ENCODE results near the gene NKD2.

NKD2 gene

DNA sequence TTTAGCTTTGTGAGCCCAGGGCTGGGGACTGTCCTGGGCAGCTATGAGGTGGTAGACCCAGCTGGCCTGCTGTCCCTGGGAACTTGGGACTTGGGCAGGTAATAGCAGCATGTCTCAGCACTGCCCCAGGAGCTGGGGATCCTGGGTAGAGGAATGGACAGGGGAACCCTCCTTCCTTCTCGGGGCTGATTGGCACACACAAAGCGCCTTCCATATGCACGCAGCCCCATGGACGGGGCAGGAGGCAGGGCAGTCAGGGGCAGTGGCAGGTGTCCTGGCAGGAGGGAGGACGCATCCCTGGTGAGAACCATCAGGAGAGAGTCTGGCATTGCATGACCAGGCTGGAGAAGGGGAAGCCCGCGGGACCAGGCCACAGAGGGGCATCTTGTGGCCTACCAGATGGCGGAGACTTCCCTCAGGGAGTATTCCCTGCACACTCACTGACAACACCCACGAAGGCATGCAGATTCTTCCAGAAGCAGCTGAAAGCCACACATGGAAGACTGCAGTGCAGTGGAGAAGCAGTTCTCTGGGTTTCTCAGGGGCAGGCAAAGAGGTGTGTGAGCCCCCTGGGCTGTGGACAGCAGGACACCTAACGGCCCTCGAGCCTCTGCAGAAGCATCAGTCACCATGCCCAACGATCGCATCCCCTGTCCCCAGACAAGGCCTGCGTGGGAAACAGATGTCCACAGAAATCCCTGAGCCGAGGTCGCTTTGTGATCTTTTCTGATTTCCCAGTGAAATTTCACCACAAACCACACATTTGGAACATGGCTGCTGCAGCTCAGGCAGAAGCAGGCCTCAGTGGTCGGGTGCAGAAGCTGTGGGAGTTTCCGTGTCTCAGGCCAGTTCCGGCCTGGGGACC lies 7.0 kb upstream of the NKD2 start:
- H3K27ac ChIP-seq (ENCODE audit: low read depth, low read length): no peak overlapping the region
- H3K27me3 ChIP-seq (ENCODE audit: control insufficient read depth, insufficient read depth, low read length): peaks cover 50% of the 10 kb centered on the region
- H3K9me3 ChIP-seq (ENCODE audit: control insufficient read depth, insufficient read depth, low read depth, low read length): no peaks in the 10 kb centered on the region
- peaks cover 12% of the 10 kb centered on the region for H3K4me1 ChIP-seq (ENCODE audit: control insufficient read depth, insufficient read depth, low read length)
- no peak overlapping the region for H3K9ac ChIP-seq (ENCODE audit: low read length)
- no peak overlapping the region for H3K4me3 ChIP-seq (ENCODE audit: low read depth, low read length)
- H3K36me3 ChIP-seq (ENCODE audit: control insufficient read depth, insufficient read depth, low read length): no peaks in the 10 kb centered on the region

DNA sequence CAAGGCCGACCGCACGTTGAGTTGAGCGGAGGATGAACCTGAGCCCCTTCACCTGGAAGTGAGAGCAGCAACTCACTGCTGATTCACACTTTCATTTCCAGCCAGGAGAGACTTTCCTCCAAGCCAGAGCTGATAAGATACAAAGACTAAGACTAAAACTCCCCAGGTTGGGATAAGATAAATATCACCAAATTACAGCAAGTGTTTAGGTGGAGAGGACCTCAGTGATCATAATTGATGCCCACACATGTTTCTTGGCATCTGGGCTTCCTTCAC lies 6.4 kb upstream of the NKD2 start:
- H3K9ac ChIP-seq (ENCODE audit: low read length): no peak overlapping the region
- no peak overlapping the region for H3K4me3 ChIP-seq (ENCODE audit: low read depth, low read length)
- no peaks in the 10 kb centered on the region for H3K9me3 ChIP-seq (ENCODE audit: control insufficient read depth, insufficient read depth, low read depth, low read length)
- peaks cover 56% of the 10 kb centered on the region for H3K27me3 ChIP-seq (ENCODE audit: control insufficient read depth, insufficient read depth, low read length)
- peaks cover 6% of the 10 kb centered on the region; the same call in 1 of the 2 replicates for H3K4me1 ChIP-seq (ENCODE audit: control insufficient read depth, insufficient read depth, low read length)
- no peaks in the 10 kb centered on the region for H3K36me3 ChIP-seq (ENCODE audit: control insufficient read depth, insufficient read depth, low read length)
- no peak overlapping the region for H3K27ac ChIP-seq (ENCODE audit: low read depth, low read length)

DNA sequence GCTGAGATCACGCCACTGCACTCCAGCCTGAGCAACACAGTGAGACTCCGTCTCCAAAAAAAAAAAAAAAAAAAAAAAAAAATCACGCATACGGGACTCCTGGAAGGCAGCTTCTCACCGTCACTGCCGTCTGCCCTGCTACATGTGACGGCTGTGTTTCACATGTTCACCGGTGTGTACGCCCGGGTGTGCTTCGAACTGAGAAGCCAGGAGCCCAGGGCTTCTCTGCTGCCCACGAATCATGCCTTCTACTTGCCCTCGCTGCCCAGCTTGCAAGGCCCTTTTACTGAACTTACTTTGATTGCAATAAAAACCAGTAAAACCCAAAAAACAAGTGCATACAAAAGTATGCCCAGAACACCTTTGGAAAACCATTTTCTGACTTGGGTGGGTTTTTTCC lies 5.8 kb upstream of the NKD2 start:
- Histone ChIP-seq H3K4me1 (ENCODE audit: control insufficient read depth, insufficient read depth, low read length) (peaks cover 8% of the 10 kb centered on the region), H3K9me3 (ENCODE audit: control insufficient read depth, insufficient read depth, low read depth, low read length) (no peaks in the 10 kb centered on the region), H3K27me3 (ENCODE audit: control insufficient read depth, insufficient read depth, low read length) (peaks cover 61% of the 10 kb centered on the region), H3K4me3 (ENCODE audit: low read depth, low read length) (no peak overlapping the region), H3K27ac (ENCODE audit: low read depth, low read length) (no peak overlapping the region), H3K9ac (ENCODE audit: low read length) (no peak overlapping the region), H3K36me3 (ENCODE audit: control insufficient read depth, insufficient read depth, low read length) (no peaks in the 10 kb centered on the region)

DNA sequence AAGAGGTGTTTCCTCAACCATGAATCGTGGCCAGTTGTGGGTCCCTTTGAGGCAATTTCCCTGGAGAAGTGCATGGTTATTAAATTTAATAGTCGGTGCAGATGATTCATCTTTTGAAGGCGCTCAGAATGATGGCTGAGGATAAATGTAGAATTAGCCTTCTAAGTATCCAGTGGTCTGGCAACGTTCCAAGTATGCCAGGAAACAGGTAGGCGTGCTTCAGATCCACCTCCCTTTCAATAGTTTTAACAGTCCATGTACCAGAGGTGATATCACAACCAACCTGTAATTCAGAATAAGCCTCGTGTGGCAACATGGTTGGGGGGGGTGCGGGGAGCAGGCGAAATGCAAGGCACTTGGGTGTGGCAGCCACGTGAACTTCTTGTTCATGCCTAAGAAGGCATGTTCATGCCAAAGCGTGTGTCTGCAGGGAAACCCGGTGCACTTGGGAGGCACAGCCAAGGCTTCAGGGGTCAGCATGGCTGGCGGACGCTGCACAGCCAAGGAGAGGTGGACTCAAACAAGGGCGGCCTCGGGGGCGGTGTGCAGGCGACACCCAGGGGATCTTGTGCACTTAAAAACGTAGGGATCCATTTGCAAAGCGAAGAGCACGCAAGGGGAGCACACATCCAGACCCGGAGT lies 5.2 kb upstream of the NKD2 start:
- Histone ChIP-seq H3K27me3 (ENCODE audit: control insufficient read depth, insufficient read depth, low read length) (peaks cover 67% of the 10 kb centered on the region), H3K4me1 (ENCODE audit: control insufficient read depth, insufficient read depth, low read length) (peaks cover 13% of the 10 kb centered on the region), H3K27ac (ENCODE audit: low read depth, low read length) (no peak overlapping the region), H3K4me3 (ENCODE audit: low read depth, low read length) (peak overlapping the region; percentile 66; the same call in 1 of the 2 replicates), H3K36me3 (ENCODE audit: control insufficient read depth, insufficient read depth, low read length) (no peaks in the 10 kb centered on the region), H3K9me3 (ENCODE audit: control insufficient read depth, insufficient read depth, low read depth, low read length) (no peaks in the 10 kb centered on the region), H3K9ac (ENCODE audit: low read length) (no peak overlapping the region)

DNA sequence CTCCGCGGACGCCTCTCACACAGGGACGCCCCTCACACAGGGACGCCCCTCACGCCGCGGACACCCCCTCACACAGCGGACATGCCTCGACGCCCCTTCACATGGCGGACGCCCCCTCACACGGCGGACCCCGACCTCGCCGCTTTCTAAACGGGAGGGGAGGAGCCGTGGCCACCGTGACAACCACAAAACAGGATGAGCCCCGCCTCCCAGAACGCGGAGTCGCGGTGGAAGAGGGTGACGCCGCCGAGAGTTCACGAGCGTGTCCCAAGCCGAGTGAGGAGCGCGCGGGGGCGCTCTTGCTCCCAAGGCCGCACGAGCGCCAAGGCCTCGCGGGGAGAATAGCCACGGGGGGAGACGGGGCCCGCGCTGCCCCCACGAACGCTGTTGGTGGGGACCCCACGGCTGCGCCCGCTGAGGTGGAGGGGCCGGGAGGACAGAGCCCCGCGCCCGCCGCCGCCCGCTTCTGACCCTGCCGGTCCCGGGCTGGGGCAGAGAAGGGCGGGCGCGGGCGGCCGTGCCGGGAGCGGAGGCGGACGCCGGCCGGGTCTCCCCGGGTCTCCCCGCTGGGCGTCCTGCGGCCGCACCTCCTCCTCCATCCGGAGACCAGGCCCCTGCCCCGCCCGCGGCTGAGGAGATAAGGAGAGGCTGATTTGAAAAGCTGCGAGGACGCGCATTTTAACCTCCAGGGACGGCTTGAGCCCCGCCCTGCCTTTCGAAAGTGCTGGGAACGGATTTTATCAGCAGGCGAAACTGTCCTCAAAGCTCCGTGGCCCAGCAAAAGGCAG lies 3.9 kb upstream of the NKD2 start:
- Histone ChIP-seq H3K27me3 (ENCODE audit: control insufficient read depth, insufficient read depth, low read length) (peaks cover 74% of the 10 kb centered on the region), H3K4me3 (ENCODE audit: low read depth, low read length) (peak overlapping the region; percentile 66), H3K27ac (ENCODE audit: low read depth, low read length) (no peak overlapping the region), H3K9ac (ENCODE audit: low read length) (peak overlapping the region; percentile 34), H3K36me3 (ENCODE audit: control insufficient read depth, insufficient read depth, low read length) (no peaks in the 10 kb centered on the region), H3K9me3 (ENCODE audit: control insufficient read depth, insufficient read depth, low read depth, low read length) (no peaks in the 10 kb centered on the region), H3K4me1 (ENCODE audit: control insufficient read depth, insufficient read depth, low read length) (peaks cover 15% of the 10 kb centered on the region)

DNA sequence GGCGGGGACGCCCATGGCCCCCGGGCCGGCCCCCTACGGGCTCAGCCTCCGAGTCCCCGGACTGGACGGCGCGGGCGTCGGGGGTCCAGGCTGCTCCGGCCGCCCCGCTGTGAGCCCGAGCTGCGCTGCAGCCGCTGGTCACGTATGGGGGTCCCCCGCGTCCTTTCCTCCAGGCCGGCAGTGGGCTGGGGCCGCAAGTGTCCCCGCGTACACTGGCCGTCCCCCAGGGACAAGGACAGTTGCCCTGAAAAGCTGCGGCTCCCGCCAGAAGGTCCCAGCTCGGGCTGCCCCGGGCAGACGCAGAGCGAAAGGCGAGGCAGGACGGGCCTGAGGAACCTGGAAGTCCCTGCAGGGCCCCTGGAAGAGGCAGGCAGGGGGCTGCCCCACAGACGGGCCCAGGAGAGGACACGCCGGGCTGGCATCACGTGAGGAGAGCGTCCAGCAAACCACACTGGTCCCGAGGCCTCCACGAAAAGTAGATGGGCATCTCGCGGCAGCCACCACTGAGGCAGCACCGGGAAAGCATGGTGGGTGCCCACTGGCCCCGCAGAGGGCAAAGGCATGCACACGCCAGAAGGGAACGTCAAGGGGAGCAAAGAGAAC lies 3.3 kb upstream of the NKD2 start:
- Histone ChIP-seq H3K9ac (ENCODE audit: low read length) (peak overlapping the region; percentile 34), H3K27ac (ENCODE audit: low read depth, low read length) (no peak overlapping the region), H3K4me1 (ENCODE audit: control insufficient read depth, insufficient read depth, low read length) (peaks cover 22% of the 10 kb centered on the region), H3K4me3 (ENCODE audit: low read depth, low read length) (peak overlapping the region; percentile 66), H3K36me3 (ENCODE audit: control insufficient read depth, insufficient read depth, low read length) (no peaks in the 10 kb centered on the region), H3K9me3 (ENCODE audit: control insufficient read depth, insufficient read depth, low read depth, low read length) (no peaks in the 10 kb centered on the region), H3K27me3 (ENCODE audit: control insufficient read depth, insufficient read depth, low read length) (peaks cover 81% of the 10 kb centered on the region)

DNA sequence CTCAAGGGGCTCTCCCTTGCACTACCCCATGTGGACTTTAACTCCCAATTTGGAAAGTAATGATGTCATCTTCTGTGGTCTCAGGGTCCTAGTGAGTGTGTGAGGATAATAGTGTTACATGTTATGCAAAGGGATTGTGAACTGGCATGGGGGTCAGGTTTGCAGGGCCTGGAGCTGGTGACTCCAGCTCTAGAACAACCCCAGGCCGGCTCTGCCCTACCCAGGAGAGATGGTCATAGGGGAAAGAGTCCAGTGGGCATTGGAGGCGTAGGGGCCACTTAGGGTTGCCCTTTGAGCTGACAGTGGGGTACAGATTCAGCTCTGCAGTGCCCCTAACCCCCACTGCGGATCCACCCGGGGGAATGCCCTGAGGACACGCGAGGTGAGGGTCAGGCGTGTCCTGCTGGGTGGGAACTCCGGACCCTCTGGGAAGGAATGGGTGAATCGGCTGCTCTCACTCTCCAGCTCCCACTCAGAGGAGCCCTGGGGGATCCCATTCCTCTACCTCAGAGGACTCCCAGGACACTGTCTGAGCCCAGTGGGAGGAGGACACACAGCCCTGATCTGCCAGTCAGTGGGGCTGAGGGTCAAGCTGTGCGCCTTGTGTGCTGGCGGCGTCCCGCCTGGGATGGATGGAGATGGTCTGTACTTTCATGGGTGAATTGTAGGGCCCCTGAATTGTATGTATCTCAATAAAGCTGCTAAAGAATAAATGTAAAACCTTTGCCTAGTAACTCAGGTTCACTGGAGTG lies 2.5 kb upstream of the NKD2 start:
- Histone ChIP-seq H3K9ac (ENCODE audit: low read length) (no peak overlapping the region), H3K36me3 (ENCODE audit: control insufficient read depth, insufficient read depth, low read length) (no peaks in the 10 kb centered on the region), H3K4me3 (ENCODE audit: low read depth, low read length) (no peak overlapping the region), H3K27me3 (ENCODE audit: control insufficient read depth, insufficient read depth, low read length) (peaks cover 82% of the 10 kb centered on the region), H3K9me3 (ENCODE audit: control insufficient read depth, insufficient read depth, low read depth, low read length) (no peaks in the 10 kb centered on the region), H3K27ac (ENCODE audit: low read depth, low read length) (no peak overlapping the region), H3K4me1 (ENCODE audit: control insufficient read depth, insufficient read depth, low read length) (peaks cover 29% of the 10 kb centered on the region)

DNA sequence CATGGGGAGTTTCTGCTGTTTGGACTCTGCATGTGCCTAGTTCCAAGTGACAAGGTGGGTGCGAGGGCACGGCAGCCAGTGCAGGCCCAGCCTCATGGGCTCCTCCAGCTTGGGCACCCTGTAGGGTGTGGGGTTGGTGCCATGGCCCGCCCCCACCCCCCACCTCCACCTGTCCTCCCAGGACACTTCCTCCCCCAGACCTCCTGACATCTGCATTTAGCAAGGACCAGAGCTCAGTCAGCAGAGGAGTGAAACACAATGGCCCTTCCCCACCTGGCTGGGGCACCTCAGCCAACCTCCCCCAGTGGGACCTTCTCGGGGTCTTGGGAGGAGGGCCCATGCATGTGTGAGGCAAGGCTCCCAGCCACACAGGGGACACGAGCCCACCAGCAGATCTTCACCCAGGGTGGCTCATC lies 1.9 kb upstream of the NKD2 start:
- Histone ChIP-seq H3K9ac (ENCODE audit: low read length) (no peak overlapping the region), H3K36me3 (ENCODE audit: control insufficient read depth, insufficient read depth, low read length) (no peaks in the 10 kb centered on the region), H3K4me1 (ENCODE audit: control insufficient read depth, insufficient read depth, low read length) (peaks cover 29% of the 10 kb centered on the region), H3K9me3 (ENCODE audit: control insufficient read depth, insufficient read depth, low read depth, low read length) (no peaks in the 10 kb centered on the region), H3K27me3 (ENCODE audit: control insufficient read depth, insufficient read depth, low read length) (peaks cover 79% of the 10 kb centered on the region), H3K27ac (ENCODE audit: low read depth, low read length) (no peak overlapping the region), H3K4me3 (ENCODE audit: low read depth, low read length) (no peak overlapping the region)

DNA sequence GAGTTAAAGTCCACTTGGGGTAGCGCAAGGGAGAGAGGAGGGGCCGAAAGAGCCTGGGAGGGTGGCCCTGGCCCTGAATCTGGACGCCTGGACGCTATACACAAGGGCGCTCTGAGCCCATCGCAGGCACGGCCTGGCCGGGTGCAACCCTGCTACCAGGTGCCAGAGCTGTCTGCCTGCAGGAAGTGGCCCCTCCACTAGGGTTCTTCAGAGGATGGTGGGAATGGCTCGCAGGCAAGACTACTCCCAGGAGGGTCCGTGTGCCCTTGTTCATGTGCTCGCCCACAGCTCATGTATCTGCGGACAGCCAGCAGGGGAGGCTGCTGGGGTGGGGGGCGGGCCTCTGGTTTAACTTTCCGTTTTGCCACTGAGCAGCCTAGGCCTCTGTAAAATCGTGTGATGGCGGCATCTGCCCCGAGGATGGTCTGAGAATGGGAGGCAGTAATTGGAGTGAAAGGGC lies 1.4 kb upstream of the NKD2 start:
- H3K27me3 ChIP-seq (ENCODE audit: control insufficient read depth, insufficient read depth, low read length): peaks cover 74% of the 10 kb centered on the region
- H3K27ac ChIP-seq (ENCODE audit: low read depth, low read length): no peak overlapping the region
- H3K4me1 ChIP-seq (ENCODE audit: control insufficient read depth, insufficient read depth, low read length): peaks cover 29% of the 10 kb centered on the region
- no peak overlapping the region for H3K9ac ChIP-seq (ENCODE audit: low read length)
- no peaks in the 10 kb centered on the region for H3K9me3 ChIP-seq (ENCODE audit: control insufficient read depth, insufficient read depth, low read depth, low read length)
- no peak overlapping the region for H3K4me3 ChIP-seq (ENCODE audit: low read depth, low read length)
- H3K36me3 ChIP-seq (ENCODE audit: control insufficient read depth, insufficient read depth, low read length): no peaks in the 10 kb centered on the region

DNA sequence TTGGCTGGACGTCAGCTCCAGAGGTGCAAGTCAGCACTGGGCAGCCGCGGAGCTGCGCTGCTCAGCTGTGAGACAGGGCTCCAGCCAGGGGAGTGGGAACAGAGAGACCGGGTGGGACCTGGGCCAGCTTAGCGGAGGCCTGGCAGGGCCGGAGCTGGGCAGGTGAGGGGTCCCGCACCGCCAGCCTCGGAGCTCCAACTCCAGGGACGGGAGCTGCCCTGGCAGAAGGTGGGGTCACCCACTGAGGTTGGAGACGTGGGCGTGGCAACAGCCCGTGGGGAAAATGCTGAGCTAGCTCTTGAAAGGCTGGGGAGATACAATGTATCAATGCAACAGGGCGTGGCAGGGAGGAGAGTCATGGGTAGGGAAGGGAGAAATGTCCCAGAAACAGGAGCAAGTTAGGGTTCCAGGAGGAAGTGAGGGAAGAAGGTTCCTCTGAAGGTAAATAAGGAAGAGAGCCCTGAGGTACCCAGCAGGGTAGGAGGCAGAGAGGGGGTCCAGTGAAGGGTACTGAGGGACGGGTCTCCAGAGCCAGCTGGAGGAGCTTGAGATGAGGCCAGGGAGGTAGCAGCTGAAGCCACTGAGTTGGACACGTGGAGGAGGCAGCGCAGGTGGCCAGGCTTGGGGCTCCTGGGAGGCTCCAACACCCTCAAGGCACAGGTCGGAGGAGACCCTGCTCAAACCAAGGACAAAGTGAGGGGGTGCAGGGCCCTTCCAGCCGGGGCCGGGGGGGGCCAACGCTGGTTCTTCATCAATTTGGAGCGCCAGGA lies 736 bp upstream of the NKD2 start:
- H3K9ac ChIP-seq (ENCODE audit: low read length): no peak overlapping the region
- 0 out of 2 replicates have a peak overlapping the region, but pooled peaks have one; percentile 53 for H3K4me3 ChIP-seq (ENCODE audit: low read depth, low read length)

More for the DNA sequence above, 736 bp upstream of the NKD2 start:
- Histone ChIP-seq H3K27ac (ENCODE audit: low read depth, low read length) (no peak overlapping the region), H3K9me3 (ENCODE audit: control insufficient read depth, insufficient read depth, low read depth, low read length) (no peaks in the 10 kb centered on the region), H3K4me1 (ENCODE audit: control insufficient read depth, insufficient read depth, low read length) (peaks cover 29% of the 10 kb centered on the region), H3K36me3 (ENCODE audit: control insufficient read depth, insufficient read depth, low read length) (no peaks in the 10 kb centered on the region), H3K27me3 (ENCODE audit: control insufficient read depth, insufficient read depth, low read length) (peaks cover 72% of the 10 kb centered on the region)
